Measurements from ENCODE around the gene PRICKLE1.

PRICKLE1 gene

DNA sequence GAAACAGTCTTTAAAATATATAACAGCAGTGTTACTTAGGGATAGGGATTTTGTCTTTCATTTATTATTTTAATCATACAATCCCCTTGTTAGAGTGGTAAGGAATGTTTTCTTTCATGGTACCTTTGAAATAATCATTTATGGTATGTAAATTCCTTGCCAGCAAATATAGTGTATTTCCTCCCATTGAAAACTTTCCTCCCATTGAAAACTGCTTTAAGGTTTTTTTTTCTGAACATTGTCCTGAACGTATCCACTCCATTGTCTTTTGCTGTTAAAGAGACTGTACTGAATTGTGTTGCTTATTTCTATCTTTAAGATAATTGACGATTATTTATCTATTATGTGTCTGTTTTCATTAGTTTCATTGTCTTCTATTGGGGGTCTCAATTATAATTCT lies 180.1 kb downstream of the PRICKLE1 start:
- no peaks in the 10 kb centered on the region for H3K9me3 ChIP-seq (ENCODE audit: low read length)
- no peak overlapping the region for H3K4me3 ChIP-seq (ENCODE audit: low read depth in 1 of 2, low read length in 2 of 2)
- no peak overlapping the region for H3K9ac ChIP-seq (ENCODE audit: low read length)
- H3K27ac ChIP-seq (ENCODE audit: low read depth, low read length): no peak overlapping the region
- no peaks in the 10 kb centered on the region for H3K4me1 ChIP-seq (ENCODE audit: insufficient read depth, low read length)
- no peaks in the 10 kb centered on the region for H3K36me3 ChIP-seq (ENCODE audit: insufficient read depth, low read length)
- no peaks in the 10 kb centered on the region for H3K27me3 ChIP-seq (ENCODE audit: control insufficient read depth in 1 of 2, insufficient read depth in 2 of 2, low read length in 2 of 2)

DNA sequence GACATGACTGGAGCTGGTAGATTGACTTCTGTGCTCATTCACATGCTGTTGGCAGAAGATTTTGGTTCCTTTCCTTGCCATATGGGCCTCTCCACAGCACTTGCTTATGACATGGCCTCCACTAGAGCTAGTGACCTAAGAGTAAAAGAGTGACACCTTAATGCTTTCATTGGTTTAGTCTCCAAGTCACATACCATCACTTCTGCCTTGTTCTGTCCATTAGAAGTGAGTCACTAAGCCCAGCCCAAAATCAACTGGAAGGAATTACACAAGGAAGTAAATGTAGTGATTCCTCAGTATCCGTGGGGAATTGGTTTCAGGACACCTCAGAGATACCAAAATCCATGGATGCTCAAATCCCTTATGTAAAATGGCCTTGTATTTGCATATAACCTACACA lies 182.2 kb downstream of the PRICKLE1 start:
- H3K9me3 ChIP-seq (ENCODE audit: low read length): no peaks in the 10 kb centered on the region
- H3K27ac ChIP-seq (ENCODE audit: low read depth, low read length): no peak overlapping the region
- H3K27me3 ChIP-seq (ENCODE audit: control insufficient read depth in 1 of 2, insufficient read depth in 2 of 2, low read length in 2 of 2): no peaks in the 10 kb centered on the region
- H3K9ac ChIP-seq (ENCODE audit: low read length): no peak overlapping the region
- H3K36me3 ChIP-seq (ENCODE audit: insufficient read depth, low read length): no peaks in the 10 kb centered on the region
- H3K4me3 ChIP-seq (ENCODE audit: low read depth in 1 of 2, low read length in 2 of 2): no peak overlapping the region
- no peaks in the 10 kb centered on the region for H3K4me1 ChIP-seq (ENCODE audit: insufficient read depth, low read length)

Measured in muscle layer of colon (tissue), 2 donors.